Measurements from ENCODE around the gene JAKMIP1. TPM values are rescaled to one million over a fixed set of nuclear protein-coding genes. Genes with fewer than 3 reads are reported as not detected.

The JAKMIP1 gene
- total RNA-seq, 1 donor from 2014 or later = not detected

DNA sequence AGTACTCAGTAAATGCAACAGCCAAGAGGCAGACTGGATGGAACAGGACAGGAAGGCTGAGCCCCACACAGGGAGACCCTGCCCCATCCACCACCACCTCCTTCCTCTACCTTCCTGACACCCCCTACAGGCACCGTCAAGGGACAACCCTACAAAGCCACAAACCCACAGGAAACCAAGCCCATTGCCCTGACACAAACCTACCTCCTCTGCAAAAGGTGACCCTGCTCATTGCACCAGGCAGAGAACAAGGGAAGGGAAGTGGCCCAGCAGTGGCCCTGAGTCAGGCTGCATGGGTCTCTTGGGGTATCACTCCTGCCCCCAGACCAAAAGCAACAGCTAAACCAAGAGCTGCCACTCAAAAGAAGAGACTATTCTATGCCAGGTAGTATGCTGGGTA is 21.0 kb downstream of the JAKMIP1 start:
- Histone ChIP-seq H3K36me3 (ENCODE audit: control insufficient read depth, insufficient read depth, low read length) (no peaks in the 10 kb centered on the region), H3K4me3 (ENCODE audit: low read depth, low read length) (no peak overlapping the region), H3K27me3 (ENCODE audit: control insufficient read depth, insufficient read depth, low read length) (no peaks in the 10 kb centered on the region)
- DNase-seq (ENCODE audit: low read depth) = no peak
- TF ChIP-seq CTCF (IDR thresholded peaks at IDR 0.05; ENCODE audit: insufficient read depth, low read length, poor library complexity, severe bottlenecking) = no peak

DNA sequence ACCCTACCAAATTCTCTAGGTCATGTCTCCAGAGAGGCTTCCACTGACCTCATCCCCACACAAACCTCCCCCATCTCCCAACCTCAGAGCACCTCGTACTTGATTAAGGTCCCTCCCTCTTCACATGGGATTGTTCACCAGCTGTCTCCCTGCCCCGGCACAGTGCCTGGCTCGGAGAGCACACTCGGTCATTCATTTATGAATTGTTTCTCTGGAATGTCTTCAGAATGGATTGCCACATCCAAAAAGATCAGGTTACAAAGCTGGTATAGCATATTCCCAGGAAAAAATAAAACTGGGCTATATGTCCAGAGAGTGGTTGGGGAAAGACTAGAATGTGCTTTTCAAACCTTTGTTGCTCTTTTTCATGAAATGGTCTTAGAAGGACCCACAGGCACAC is 21.6 kb downstream of the JAKMIP1 start:
- H3K36me3 ChIP-seq (ENCODE audit: control insufficient read depth, insufficient read depth, low read length) = no peaks in the 10 kb centered on the region
- DNase-seq (ENCODE audit: low read depth) = no peak
- H3K4me3 ChIP-seq (ENCODE audit: low read depth, low read length) = no peak overlapping the region
- no peaks in the 10 kb centered on the region for H3K27me3 ChIP-seq (ENCODE audit: control insufficient read depth, insufficient read depth, low read length)
- TF ChIP-seq CTCF (IDR thresholded peaks at IDR 0.05; ENCODE audit: insufficient read depth, low read length, poor library complexity, severe bottlenecking) = no peak

- Histone ChIP-seq H3K4me3 (ENCODE audit: low read depth, low read length) (no peak overlapping the region), H3K27me3 (ENCODE audit: control insufficient read depth, insufficient read depth, low read length) (no peaks in the 10 kb centered on the region), H3K36me3 (ENCODE audit: control insufficient read depth, insufficient read depth, low read length) (no peaks in the 10 kb centered on the region)
- no peak for TF ChIP-seq CTCF (IDR thresholded peaks at IDR 0.05; ENCODE audit: insufficient read depth, low read length, poor library complexity, severe bottlenecking)
- no peak for DNase-seq (ENCODE audit: low read depth)
Observed at GRCh38 chr4:6177587-6178197, 22.7 kb downstream of the JAKMIP1 start.

DNA sequence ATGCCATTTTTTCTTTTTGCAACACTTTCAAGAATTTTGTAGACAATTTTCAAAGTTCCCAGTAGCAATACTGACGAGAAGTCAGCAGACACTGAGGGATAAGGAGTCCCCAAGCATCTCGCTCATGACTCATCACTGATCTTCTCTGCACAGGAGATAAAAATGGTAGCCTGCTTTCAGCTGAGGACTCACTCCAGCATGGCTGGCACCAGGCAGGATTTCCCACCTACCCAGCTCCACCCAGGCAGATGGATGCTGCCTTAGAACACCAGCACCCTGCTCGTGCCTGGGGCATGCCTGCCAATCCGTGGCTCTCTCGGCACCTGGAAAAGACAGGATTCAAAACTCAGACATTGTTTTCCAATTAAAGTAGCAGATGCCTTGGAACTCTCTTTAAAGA is 24.9 kb downstream of the JAKMIP1 start:
- no peak for DNase-seq (ENCODE audit: low read depth)
- TF ChIP-seq CTCF (IDR thresholded peaks at IDR 0.05; ENCODE audit: insufficient read depth, low read length, poor library complexity, severe bottlenecking) = no peak
- no peak overlapping the region for H3K4me3 ChIP-seq (ENCODE audit: low read depth, low read length)
- H3K27me3 ChIP-seq (ENCODE audit: control insufficient read depth, insufficient read depth, low read length) = no peaks in the 10 kb centered on the region
- H3K36me3 ChIP-seq (ENCODE audit: control insufficient read depth, insufficient read depth, low read length) = no peaks in the 10 kb centered on the region

DNA sequence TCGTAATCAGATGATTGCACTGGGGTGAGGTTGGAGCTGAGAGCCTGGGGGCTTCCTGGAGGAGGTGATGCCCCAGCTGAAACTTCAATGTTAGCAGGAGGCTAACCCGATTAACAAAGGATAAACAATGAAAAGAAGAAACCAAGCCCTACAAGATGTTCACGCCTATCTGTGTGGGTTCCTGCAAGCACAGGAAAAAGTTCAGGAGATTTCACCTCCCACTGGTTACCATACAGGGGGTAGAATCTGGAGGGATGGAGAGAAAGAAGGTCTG is 27.5 kb downstream of the JAKMIP1 start:
- no peak overlapping the region for H3K4me3 ChIP-seq (ENCODE audit: low read depth, low read length)
- H3K36me3 ChIP-seq (ENCODE audit: control insufficient read depth, insufficient read depth, low read length) = no peaks in the 10 kb centered on the region
- H3K27me3 ChIP-seq (ENCODE audit: control insufficient read depth, insufficient read depth, low read length) = no peaks in the 10 kb centered on the region
- DNase-seq (ENCODE audit: low read depth) = no peak
- no peak for TF ChIP-seq CTCF (IDR thresholded peaks at IDR 0.05; ENCODE audit: insufficient read depth, low read length, poor library complexity, severe bottlenecking)

Measured in kidney epithelial cell (primary cell).